K562 (cell line): ENCODE measurements around the gene KCNQ2. TPM values are rescaled to one million over a fixed set of nuclear protein-coding genes. Genes with fewer than 3 reads are reported as not detected.

Experiments
- ATAC-seq: fragments of 200-7000 bp; cut with Tn5 transposase; 3 replicates; pipeline ENCODE4 v1.9.1; 2020; ENCODE audit warnings: moderate library complexity
- BruUV-seq: library from RNA; stranded (reverse); fragments of 400-500 nt; replicated peaks from 2 replicates; lab custom pipeline; 2021; lab: Mats Ljungman, UMichigan
- CTCF ChIA-PET: fragments of 300-600 bp; formaldehyde crosslinking; extraction: SDS; loops from one replicate; lab custom pipeline; 2021; ENCODE audit warnings: low intra/inter-chr PET ratio; lab: Yijun Ruan, JAX
- POLR2A ChIA-PET: fragments of 300-600, 350-650 bp; sonication (Branson Sonifier 250); formaldehyde crosslinking; extraction: SDS; loops from one replicate; lab custom pipeline; 2021; ENCODE audit warnings: antibody characterized with exemption, inconsistent platforms; lab: Yijun Ruan, JAX
- DNase-seq, 4 experiments: peaks; one replicate each; pipeline versions ENCODE4 v3.0.0 to v3.0.0-alpha.2; 2011 to 2018; ENCODE audit warnings: low spot score in 3 of 4, mixed read lengths in 3 of 4; ENCODE audit errors: extremely low read depth in 1 of 4
- FAIRE-seq: peaks from 2 replicates; lab custom pipeline; 2011; peaks lifted over from hg19 to GRCh38; lab: Jason Lieb, UNC
- H2AFZ ChIP-seq: 2 replicates; pipeline ENCODE4 v1.6.0; 2011; ENCODE audit warnings: low read depth, low read length, control low read depth, inconsistent platforms
- H3K27ac ChIP-seq: fragments of 200-600 bp; 3 replicates; pipeline ENCODE4 v1.8.0; 2011; ENCODE audit warnings: low read depth, mild to moderate bottlenecking, control low read depth, inconsistent platforms, low read length, moderate library complexity, mixed read lengths; ENCODE audit errors: extremely low read depth
- H3K27me3 ChIP-seq, 2 experiments: fragments of 300-600 bp in 1 of 2; 2 replicates in 1 of 2; 3 replicates in 1 of 2; pipeline versions ENCODE4 v1.6.0 to v1.8.0; 2011; ENCODE audit warnings: inconsistent platforms in 2 of 2, low read length in 2 of 2, mild to moderate bottlenecking in 1 of 2, mixed read lengths in 1 of 2, moderate library complexity in 1 of 2; ENCODE audit not compliant: control insufficient read depth in 2 of 2, insufficient read depth in 2 of 2
- H3K36me3 ChIP-seq: fragments of 300-600 bp; 3 replicates; pipeline ENCODE4 v1.8.0; 2011; ENCODE audit warnings: mild to moderate bottlenecking, low read length, inconsistent platforms; ENCODE audit not compliant: control insufficient read depth, insufficient read depth
- H3K4me1 ChIP-seq, 2 experiments: fragments of 200-600 bp in 1 of 2; replicated peaks in 1 of 2; 2 replicates in 1 of 2; 3 replicates in 1 of 2; pipeline versions ENCODE4 v1.5.1 to v1.8.0; 2011; ENCODE audit warnings: inconsistent platforms in 2 of 2, low read length in 2 of 2, mild to moderate bottlenecking in 1 of 2, mixed read lengths in 1 of 2, moderate library complexity in 1 of 2; ENCODE audit not compliant: control insufficient read depth in 2 of 2, insufficient read depth in 2 of 2
- H3K4me2 ChIP-seq: 2 replicates; pipeline ENCODE4 v1.6.1; 2011; ENCODE audit warnings: low read length, control low read depth, inconsistent platforms, mixed read lengths; ENCODE audit not compliant: insufficient read depth
- H3K4me3 ChIP-seq: fragments of 200-600 bp; sonication (generic), shearing (Covaris generic); 2 replicates; pipeline ENCODE4 v1.5.1; 2016; ENCODE audit warnings: control low read depth, inconsistent platforms
- H3K79me2 ChIP-seq: fragments of 200-600 bp; 3 replicates; pipeline ENCODE4 v1.8.0; 2011; ENCODE audit warnings: low read length, inconsistent platforms; ENCODE audit not compliant: control insufficient read depth, insufficient read depth
- H3K9ac ChIP-seq, 2 experiments: 2 replicates each; pipeline versions ENCODE4 v1.6.0 to v1.6.1; 2011; ENCODE audit warnings: low read depth in 2 of 2, low read length in 2 of 2, control low read depth in 1 of 2, inconsistent platforms in 1 of 2, mild to moderate bottlenecking in 1 of 2, mixed read lengths in 1 of 2; ENCODE audit not compliant: insufficient read depth in 1 of 2
- H3K9me1 ChIP-seq: one replicate; pipeline ENCODE4 v1.6.0; 2011; ENCODE audit warnings: inconsistent platforms, mild to moderate bottlenecking, low read length, moderate library complexity; ENCODE audit not compliant: control insufficient read depth, insufficient read depth
- H3K9me3 ChIP-seq: replicated peaks from 2 replicates; pipeline ENCODE4 v1.5.1; 2011; ENCODE audit warnings: low read depth, low read length, inconsistent platforms; ENCODE audit not compliant: control insufficient read depth, insufficient read depth
- H4K20me1 ChIP-seq: replicated peaks from 2 replicates; pipeline ENCODE4 v1.6.1; 2011; ENCODE audit warnings: low read length, inconsistent platforms, mixed read lengths; ENCODE audit not compliant: control insufficient read depth, insufficient read depth
- BMI1 ChIP-seq: fragments of 150-350 bp; IDR thresholded peaks from 2 replicates; pipeline ENCODE4 v1.6.1; 2014; ENCODE audit warnings: low read length
- E2F5 ChIP-seq: sonication (generic); formaldehyde crosslinking; IDR thresholded peaks from 2 replicates; pipeline ENCODE4 v1.8.0; 2022; ENCODE audit warnings: mild to moderate bottlenecking, missing genetic modification reagents
- MBD2 ChIP-seq: sonication (generic); IDR thresholded peaks from 2 replicates; pipeline ENCODE4 v1.6.1; 2016; ENCODE audit warnings: low read depth, borderline replicate concordance
- NCOA1 ChIP-seq: fragments of 450-650 bp; IDR thresholded peaks from 2 replicates; pipeline ENCODE4 v1.6.1; 2016; ENCODE audit warnings: low read depth
- POLR3A ChIP-seq: IDR thresholded peaks from 2 replicates; pipeline ENCODE4 v1.6.1; 2011; ENCODE audit warnings: borderline replicate concordance, mild to moderate bottlenecking, moderate library complexity; ENCODE audit not compliant: insufficient read length, insufficient read depth; ENCODE audit errors: extremely low read depth
- RFX7 ChIP-seq: fragments of 250-450 bp; sonication (Bioruptor Pico); IDR thresholded peaks from 2 replicates; pipeline ENCODE4 v1.5.1; 2021; ENCODE audit warnings: mild to moderate bottlenecking
- SIX5 ChIP-seq, 2 experiments: IDR thresholded peaks; 2 replicates each; pipeline ENCODE4 v1.6.1; 2011; ENCODE audit warnings: low read length in 2 of 2, borderline replicate concordance in 1 of 2, low read depth in 1 of 2, mild to moderate bottlenecking in 1 of 2, moderate library complexity in 1 of 2; ENCODE audit not compliant: insufficient read depth in 1 of 2
- SRF ChIP-seq, 2 experiments: fragments of 250-450, 450-650 bp in 1 of 2; sonication (Bioruptor Pico) in 1 of 2; sonication (generic) in 1 of 2; formaldehyde crosslinking; IDR thresholded peaks; 2 replicates each; pipeline versions ENCODE4 v1.5.0 to v1.5.1; 2020 to 2022; ENCODE audit warnings: mild to moderate bottlenecking in 1 of 2, missing genetic modification reagents in 1 of 2
- STAG1 ChIP-seq: sonication (generic); formaldehyde crosslinking; IDR thresholded peaks from 2 replicates; pipeline ENCODE4 v1.5.0; 2020; ENCODE audit warnings: missing genetic modification reagents, borderline replicate concordance
- TFE3 ChIP-seq: fragments of 450-650 bp; formaldehyde crosslinking; IDR thresholded peaks from 2 replicates; pipeline ENCODE4 v1.4.0; 2020; ENCODE audit warnings: mild to moderate bottlenecking, mixed read lengths
- U2AF2 ChIP-seq: fragments of 200-400 bp; formaldehyde crosslinking; optimal IDR thresholded peaks from 2 replicates; pipeline ENCODE3; 2017; ENCODE audit warnings: low read depth, mild to moderate bottlenecking, low read length
- ZBTB43 ChIP-seq: sonication (generic); formaldehyde crosslinking; IDR thresholded peaks from 2 replicates; pipeline ENCODE4 v1.8.0; 2023; ENCODE audit warnings: mild to moderate bottlenecking, missing genetic modification reagents
- ZFP1 ChIP-seq: fragments of 450-650 bp; formaldehyde crosslinking; IDR thresholded peaks from 2 replicates; pipeline ENCODE4 v1.4.0; 2020; ENCODE audit warnings: mild to moderate bottlenecking, mixed read lengths
- ZNF75A ChIP-seq: fragments of 450-650 bp; formaldehyde crosslinking; IDR thresholded peaks from 2 replicates; pipeline ENCODE4 v1.4.0; 2020; ENCODE audit warnings: mild to moderate bottlenecking
- WGBS: fragments of 100-300 bp; shearing (Covaris generic); methylation state at CpG from one replicate; pipeline ENCODE4 v1.1.6; 2016; ENCODE audit warnings: low coverage, mixed read lengths; ENCODE audit not compliant: insufficient coverage; ENCODE audit errors: missing lambda C conversion rate; 5-methylcytosine and 5-hydroxymethylcytosine counted together
- in situ Hi-C: fragments of 300-500 bp; cut with MboI; formaldehyde crosslinking; loops from 4 replicates; pipeline ENCODE4 v1.15.0; 2018; ENCODE audit warnings: inconsistent platforms, mixed read lengths
- intact Hi-C: fragments of 100-400 bp; cut with micrococcal nuclease; formaldehyde crosslinking; loops from 2 replicates; pipeline ENCODE4 v1.14.2; 2022
- polyA plus RNA-seq, 8 experiments: library from polyadenylated mRNA; depleted of rRNA in 4 of 8; stranded (reverse) in 5 of 8; unstranded in 3 of 8; fragments of >200 nt; fragmentation: Nextera tagmentation in 2 of 8; fragmentation: Illumina TruSeq in 1 of 8; extraction: Ambion mirVana in 2 of 8; extraction: Trizol in 1 of 8; gene quantifications; 2 replicates each; pipeline versions ENCODE4 v1.2.1 to v1.2.3, GENCODE V29; 2011 to 2014; ENCODE audit warnings: inconsistent platforms in 1 of 8, missing spikeins in 1 of 8
- total RNA-seq, 7 experiments: library from RNA; depleted of rRNA in 6 of 7; stranded (reverse); fragments of >200 nt in 6 of 7; fragmentation: Illumina TruSeq in 2 of 7; extraction: Trizol in 2 of 7; gene quantifications; 2 replicates each; pipeline versions ENCODE4 v1.2.1 to v1.2.3, GENCODE V29; 2011 to 2021; ENCODE audit warnings: low replicate concordance in 1 of 7

KCNQ2 gene
- total and polyA plus RNA-seq, 9 of the 15 experiments (the other 6 are each of a cell fraction or from before 2014, with no cell fraction given) = 0.13 to 0.16 TPM; not detected in 7

- H4K20me1 ChIP-seq = peaks cover 8% of the 10 kb centered on the region; the same call in 1 of the 2 replicates
- no peak for ATAC-seq
- H3K27ac ChIP-seq = no peak overlapping the region
- H3K9me3 ChIP-seq = no peaks in the 10 kb centered on the region
- no peaks in the 10 kb centered on the region for H3K9me1 ChIP-seq
- no TSS peak for BruUV-seq
- FAIRE-seq = no peak
- no peak overlapping the region for H3K9ac ChIP-seq
- no peak overlapping the region for H3K4me2 ChIP-seq
- no peaks in the 10 kb centered on the region for H3K36me3 ChIP-seq
- peaks cover 5 to 12% of the 10 kb centered on the region in 2 experiments; a peak in 4 of 5 replicates for H3K27me3 ChIP-seq
- ChIA-PET CTCF (no interaction called here), POLR2A (interaction anchor here (0.6 kb wide), 1 partner anchor 178 kb away, joined by 3 read pairs; no protein-coding TSS in a partner anchor)
- peaks cover 0 to 24% of the 10 kb centered on the region in 2 experiments; a peak in 2 of 5 replicates for H3K4me1 ChIP-seq
- WGBS = 53% methylated on average over 21 of the region's 40 CpGs
- intact Hi-C loops (no loop called here), in situ Hi-C loops (no loop called here)
- DNase-seq = no peak
- no peak overlapping the region for H3K4me3 ChIP-seq
- no peak for TF ChIP-seq ZNF75A (CRISPR knock-in tag)
- TF ChIP-seq SIX5 (IDR thresholded peaks at IDR 0.05; ENCODE audit: borderline replicate concordance in 1 of 2, insufficient read depth in 1 of 2, low read depth in 1 of 2, low read length in 2 of 2) = no peak
- TF ChIP-seq ZBTB43 (CRISPR knock-in tag) = no peak
- no peak for TF ChIP-seq NCOA1
- no peak for TF ChIP-seq MBD2
- TF ChIP-seq SRF (CRISPR knock-in tag; IDR thresholded peaks at IDR 0.05) = no peak
- TF ChIP-seq BMI1 = no peak
- TF ChIP-seq TFE3 (CRISPR knock-in tag) = no peak
- no peak for TF ChIP-seq E2F5
- no peak for TF ChIP-seq U2AF2
- no peak for TF ChIP-seq RFX7 (CRISPR knock-in tag)
- TF ChIP-seq ZFP1 = no peak
- no peak for TF ChIP-seq STAG1
- TF ChIP-seq POLR3A = no peak
- no peak overlapping the region for H2AFZ ChIP-seq
- no peaks in the 10 kb centered on the region for H3K79me2 ChIP-seq
These were observed 15.4 kb upstream of the KCNQ2 start for GRCh38 chr20:63487781-63488241.
